Glomerular endothelial cell (primary cell): ENCODE measurements around the gene DGCR2. TPM values are rescaled to one million over a fixed set of nuclear protein-coding genes. Genes with fewer than 3 reads are reported as not detected.
"Not testable (repeated sequence)": the region's sequence is repeated elsewhere in the genome, so short reads cannot be mapped to it uniquely, and the experiment has no call there.

Experiments
- DNase-seq: peaks from one replicate; pipeline ENCODE4 v3.0.0-alpha.2; 2011; ENCODE audit warnings: low read depth, low spot score; ENCODE audit errors: extremely low read depth
- total RNA-seq: library from RNA; depleted of rRNA; stranded (reverse); fragments of >200 nt; gene quantifications from 2 replicates; pipeline ENCODE4 v1.2.3, GENCODE V29; 2015

Gene DGCR2
- total RNA-seq, 1 donor from 2014 or later, result 60.9 TPM

GRCh38 chr22:19063581-19064353, 58.4 kb downstream of the DGCR2 start:
- no peak for DNase-seq

GRCh38 chr22:19062943-19063308, 59.3 kb downstream of the DGCR2 start:
- no peak for DNase-seq

GRCh38 chr22:19062139-19062942, 59.9 kb downstream of the DGCR2 start:
- no peak for DNase-seq

GRCh38 chr22:19061471-19062138, 60.6 kb downstream of the DGCR2 start:
- no peak for DNase-seq

- no peak for DNase-seq
Observed at GRCh38 chr22:19060356-19061009, 61.7 kb downstream of the DGCR2 start.

- no peak for DNase-seq
Observed at GRCh38 chr22:19059481-19060278, 62.5 kb downstream of the DGCR2 start.

GRCh38 chr22:19058713-19059451, 63.3 kb downstream of the DGCR2 start:
- no peak for DNase-seq

DNA sequence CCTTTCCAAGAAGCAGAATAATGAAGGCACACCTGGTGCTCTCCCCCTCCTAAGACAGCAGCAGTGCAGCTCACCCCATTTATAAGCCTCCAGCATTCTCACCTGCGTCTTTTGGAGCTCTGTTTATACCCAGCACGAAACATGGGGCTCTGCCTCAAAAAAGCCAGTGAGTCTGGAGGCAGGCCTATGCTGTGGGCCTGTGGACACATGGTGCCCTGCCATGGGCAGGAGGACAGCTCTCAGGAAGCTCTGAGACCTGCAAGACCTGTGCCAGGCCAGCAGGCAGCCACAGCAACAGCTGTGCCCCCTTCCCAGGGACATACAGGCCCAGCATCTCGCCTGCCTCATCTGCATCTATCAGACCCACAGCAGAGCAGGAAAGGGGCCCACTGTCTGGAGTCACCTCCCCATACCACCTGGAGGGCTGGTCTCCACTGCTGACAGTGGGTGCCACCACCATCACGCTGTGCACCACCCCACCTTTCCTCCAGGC, 64.2 kb downstream of the DGCR2 start:
- no peak for DNase-seq

DNA sequence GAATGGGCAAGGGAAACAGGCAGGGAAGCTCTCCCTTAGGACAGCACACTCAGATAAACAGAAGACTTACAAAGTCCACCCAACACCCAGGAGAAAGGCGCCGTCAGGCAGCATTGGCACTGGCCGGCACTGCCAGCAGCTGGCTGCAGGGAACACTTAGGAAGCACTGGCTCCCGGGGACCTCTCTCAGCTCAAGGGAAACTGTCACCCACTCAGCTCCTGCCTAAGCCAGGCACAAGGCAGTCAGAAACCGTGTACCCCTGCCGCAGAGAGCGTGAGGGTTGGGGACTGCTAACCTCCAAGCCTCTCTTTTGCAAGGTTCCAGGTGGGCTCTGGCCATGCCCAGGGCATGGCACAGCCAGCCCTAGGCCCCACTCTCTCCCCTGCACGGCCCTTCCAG, 64.7 kb downstream of the DGCR2 start:
- no peak for DNase-seq

DNA sequence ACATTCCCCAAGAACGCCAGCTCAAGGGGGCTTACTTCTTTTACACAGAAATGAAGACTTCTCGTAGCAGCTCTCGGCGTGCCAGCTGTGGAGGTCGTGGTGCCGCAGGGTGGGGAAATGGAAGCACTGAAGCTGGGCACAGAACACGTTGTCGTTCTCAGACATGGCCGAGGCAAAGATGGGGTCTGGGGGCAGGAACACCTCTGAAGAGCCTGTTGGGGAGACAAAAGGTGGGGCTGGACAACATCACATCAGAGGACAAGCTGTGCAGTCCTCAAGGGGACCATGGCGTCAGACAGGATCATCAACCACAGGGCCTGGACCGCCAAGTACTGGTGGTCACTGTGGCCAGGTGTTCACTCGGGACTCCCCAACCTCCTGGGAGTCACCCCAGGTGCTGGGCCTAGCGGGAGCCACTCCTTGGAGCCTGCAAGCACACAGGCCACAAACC, 65.2 kb downstream of the DGCR2 start:
- no peak for DNase-seq

DNA sequence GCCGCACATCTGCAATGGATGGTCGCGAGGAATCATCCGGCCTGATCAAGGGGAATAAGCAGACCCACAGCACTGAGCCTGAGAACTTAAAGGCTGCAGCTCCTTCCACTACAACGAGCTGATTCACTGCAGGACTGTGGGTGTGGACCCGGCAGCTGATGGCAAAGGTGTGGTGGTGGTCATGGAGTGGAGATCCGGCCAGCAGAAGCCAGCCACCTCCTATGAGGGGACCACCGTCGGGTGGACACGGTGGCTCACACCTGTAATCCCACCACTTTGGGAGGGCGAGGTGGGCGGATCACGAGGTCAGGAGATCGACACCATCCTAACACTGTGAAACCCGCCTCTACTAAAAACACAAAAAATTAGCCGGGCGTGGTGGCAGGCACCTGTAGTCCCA, 66.4 kb downstream of the DGCR2 start:
- DNase-seq, result no peak

GRCh38 chr22:19052941-19053541, 69.2 kb downstream of the DGCR2 start:
- DNase-seq, result no peak

DNA sequence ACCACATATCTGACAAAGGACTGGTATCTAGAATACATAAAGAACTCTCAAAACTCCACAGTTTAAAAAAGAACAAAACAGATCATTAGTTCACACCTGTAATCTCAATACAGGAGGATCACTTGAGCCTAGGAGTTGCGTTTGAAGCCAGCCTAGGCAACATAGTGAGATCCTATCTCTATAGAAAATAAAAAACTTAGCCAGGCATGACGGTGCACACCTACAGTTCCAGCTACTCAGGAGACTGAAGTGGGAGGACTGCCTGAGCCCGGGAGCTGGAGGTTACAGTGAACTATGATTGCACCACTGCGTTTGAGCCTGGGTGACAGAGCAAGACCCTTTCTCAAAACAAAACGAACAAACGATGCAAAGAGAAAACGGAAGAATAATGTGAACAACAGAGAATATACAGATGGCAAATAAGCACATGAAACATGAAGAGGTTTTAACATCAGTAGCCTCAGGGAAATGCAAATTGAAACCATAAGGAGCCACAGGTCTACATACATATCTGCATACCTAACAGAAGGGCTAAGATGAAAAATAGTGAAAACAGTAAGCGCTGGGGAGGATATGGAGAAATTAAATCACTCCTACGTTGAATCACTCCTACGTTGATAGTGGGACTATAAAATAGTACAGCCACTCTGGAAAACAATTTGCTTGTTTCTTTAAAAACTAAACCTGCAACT, 70.7 kb downstream of the DGCR2 start:
- no peak for DNase-seq

- DNase-seq, result not testable (repeated sequence)
Observed at GRCh38 chr22:19050847-19051246, 71.4 kb downstream of the DGCR2 start.

DNA sequence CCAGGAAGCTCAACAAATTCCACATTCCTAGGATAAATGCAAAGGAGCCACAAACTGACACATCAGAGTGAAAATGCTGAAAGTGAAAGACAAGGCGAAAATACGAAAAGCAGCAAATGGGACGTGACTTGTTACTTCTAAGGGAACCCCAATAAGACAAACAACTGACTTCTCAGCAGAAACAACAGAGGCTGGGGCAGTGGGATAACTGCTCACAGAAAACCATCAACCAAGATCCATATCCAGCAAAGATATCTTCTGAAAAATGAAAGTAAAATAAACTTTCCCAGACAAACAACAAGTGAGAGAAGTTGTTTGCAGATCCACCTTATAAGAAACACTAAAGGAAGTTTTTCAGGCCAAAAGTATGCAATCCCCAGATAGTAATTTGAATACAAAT, 72.1 kb downstream of the DGCR2 start:
- no peak for DNase-seq

DNA sequence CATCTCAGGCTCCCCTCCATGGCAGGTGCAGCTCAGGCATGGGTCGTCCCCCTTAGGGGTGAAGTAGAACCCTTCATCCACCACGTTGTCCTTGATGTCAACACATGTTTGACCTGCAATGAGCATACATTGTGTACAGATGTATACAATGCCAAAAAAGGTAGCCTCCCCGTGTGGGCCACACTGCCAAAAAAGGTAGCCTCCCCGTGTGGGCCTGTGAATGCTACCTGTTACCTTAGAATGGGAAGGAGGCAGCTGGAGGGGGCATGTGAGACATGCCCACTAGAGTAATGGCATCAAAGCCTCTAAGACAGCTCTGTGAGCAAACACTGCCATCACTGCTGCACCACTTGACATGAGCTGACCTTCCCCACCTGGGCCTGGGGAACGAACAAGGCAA, 73.7 kb downstream of the DGCR2 start:
- no peak for DNase-seq

- DNase-seq, result no peak
Observed at GRCh38 chr22:19047993-19048392, 74.2 kb downstream of the DGCR2 start.
